Measurements from ENCODE around the gene TTLL10. TPM values are rescaled to one million over a fixed set of nuclear protein-coding genes. Genes with fewer than 3 reads are reported as not detected.
A peak's percentile ranks its signal among the peaks of the same experiment; 100 is the strongest.

The TTLL10 gene
- total RNA-seq, 4 donors from 2014 or later: 0.17 TPM; not detected in 3

GRCh38 chr1:1206376-1206965 is 32.8 kb downstream of the TTLL10 start, which contains the start of gene TNFRSF18:
Gene TNFRSF18, minus strand, starts transcription at chr1:1206592. Its CDS starts 21 bp downstream, at chr1:1206571.
- whole genome bisulfite sequencing: 6% methylated on average over 31 of the region's 49 CpGs
- DNase-seq (ENCODE audit: extremely low spot score): no peak
- TF ChIP-seq EP300 (IDR thresholded peaks at IDR 0.05): no peak
- TF ChIP-seq POLR2A (IDR thresholded peaks at IDR 0.05; ENCODE audit: low read depth): no peak
- TF ChIP-seq CTCF (IDR thresholded peaks at IDR 0.05): no peak
- TF ChIP-seq POLR2AphosphoS5 (IDR thresholded peaks at IDR 0.05): no peak
- H3K27me3 ChIP-seq: peaks cover 0 to 74% (median 23%) of the 10 kb centered on the region in 4 donors
- H3K4me1 ChIP-seq: peaks cover 10 to 39% (median 33%) of the 10 kb centered on the region in 4 donors
- intact Hi-C loops (cut with DNase I): no loop called here
- H3K36me3 ChIP-seq: no peaks in the 10 kb centered on the region
- peak within 1 kb of the TSS; percentile 23 to 46 (median 32) for H3K4me3 ChIP-seq
- no peak within 1 kb of the TSS for H3K27ac ChIP-seq (replicated peaks in 1 of 4)
- no peaks in the 10 kb centered on the region for H3K9me3 ChIP-seq

GRCh38 chr1:1206966-1207531 is 33.4 kb downstream of the TTLL10 start:
- H3K4me1 ChIP-seq: peaks cover 12 to 42% (median 31%) of the 10 kb centered on the region in 4 donors
- peaks cover 0 to 71% (median 23%) of the 10 kb centered on the region in 4 donors for H3K27me3 ChIP-seq
- intact Hi-C loops (cut with DNase I): no loop called here
- H3K36me3 ChIP-seq: no peaks in the 10 kb centered on the region
- WGBS: 68% methylated on average over 5 of the region's 19 CpGs
- H3K4me3 ChIP-seq: no peak overlapping the region
- no peaks in the 10 kb centered on the region for H3K9me3 ChIP-seq
- no peak for TF ChIP-seq POLR2A (IDR thresholded peaks at IDR 0.05; ENCODE audit: low read depth)
- no peak for TF ChIP-seq POLR2AphosphoS5 (IDR thresholded peaks at IDR 0.05)
- no peak for TF ChIP-seq CTCF (IDR thresholded peaks at IDR 0.05)
- no peak for TF ChIP-seq EP300 (IDR thresholded peaks at IDR 0.05)
- no peak for DNase-seq (ENCODE audit: extremely low spot score)
- H3K27ac ChIP-seq (replicated peaks in 1 of 4): no peak overlapping the region

GRCh38 chr1:1207571-1207892 is 33.9 kb downstream of the TTLL10 start:
- intact Hi-C loops (cut with DNase I): no loop called here
- DNase-seq (ENCODE audit: extremely low spot score): no peak
- H3K9me3 ChIP-seq: no peaks in the 10 kb centered on the region
- H3K36me3 ChIP-seq: no peaks in the 10 kb centered on the region
- 84% methylated on average over 6 of the region's 11 CpGs for WGBS
- TF ChIP-seq POLR2AphosphoS5 (IDR thresholded peaks at IDR 0.05) (no peak), POLR2A (IDR thresholded peaks at IDR 0.05; ENCODE audit: low read depth) (no peak), CTCF (IDR thresholded peaks at IDR 0.05) (no peak), EP300 (IDR thresholded peaks at IDR 0.05) (no peak)
- H3K4me1 ChIP-seq: peaks cover 12 to 47% (median 33%) of the 10 kb centered on the region in 4 donors
- H3K4me3 ChIP-seq: no peak overlapping the region
- no peak overlapping the region for H3K27ac ChIP-seq (replicated peaks in 1 of 4)
- H3K27me3 ChIP-seq: peaks cover 0 to 68% (median 23%) of the 10 kb centered on the region in 4 donors

GRCh38 chr1:1208713-1209433 is 35.2 kb downstream of the TTLL10 start:
- Histone ChIP-seq H3K27me3 (peaks cover 0 to 54% (median 22%) of the 10 kb centered on the region in 4 donors), H3K4me3 (no peak overlapping the region), H3K9me3 (no peaks in the 10 kb centered on the region), H3K27ac (replicated peaks in 1 of 4) (no peak overlapping the region), H3K36me3 (no peaks in the 10 kb centered on the region), H3K4me1 (peaks cover 19 to 60% (median 44%) of the 10 kb centered on the region in 4 donors)
- no peak for DNase-seq (ENCODE audit: extremely low spot score)
- intact Hi-C loops (cut with DNase I): no loop called here
- WGBS: 53% methylated on average over 34 of the region's 38 CpGs
- no peak for TF ChIP-seq EP300 (IDR thresholded peaks at IDR 0.05)
- TF ChIP-seq POLR2A (IDR thresholded peaks at IDR 0.05; ENCODE audit: low read depth): no peak
- TF ChIP-seq CTCF (IDR thresholded peaks at IDR 0.05): no peak
- TF ChIP-seq POLR2AphosphoS5 (IDR thresholded peaks at IDR 0.05): no peak
